Endodermal cell (in vitro differentiated cells): ENCODE data around the gene CXCR4. TPM values are rescaled to one million over a fixed set of nuclear protein-coding genes. Genes with fewer than 3 reads are reported as not detected.

ENCODE experiments used
- DNase-seq: peaks from one replicate; pipeline ENCODE4 v3.0.0-alpha.2; 2017
- H3K27ac ChIP-seq: 2 replicates; pipeline ENCODE4 v1.5.1; 2013; ENCODE audit warnings: mild to moderate bottlenecking, low read depth, low read length, moderate library complexity
- H3K27me3 ChIP-seq: 2 replicates; pipeline ENCODE4 v1.6.1; 2013; ENCODE audit warnings: mild to moderate bottlenecking, low read length, moderate library complexity; ENCODE audit not compliant: insufficient read depth, control insufficient read depth, poor library complexity, severe bottlenecking
- H3K36me3 ChIP-seq: 2 replicates; pipeline ENCODE4 v1.7.0; 2013; ENCODE audit warnings: mild to moderate bottlenecking, low read length, moderate library complexity; ENCODE audit not compliant: control insufficient read depth, insufficient read depth
- H3K4me1 ChIP-seq: one replicate; pipeline ENCODE4 v1.7.0; 2013; ENCODE audit warnings: low read length; ENCODE audit not compliant: control insufficient read depth, insufficient read depth
- H3K4me3 ChIP-seq: 2 replicates; pipeline ENCODE4 v1.5.1; 2013; ENCODE audit warnings: mild to moderate bottlenecking, low read length, moderate library complexity
- H3K9ac ChIP-seq: 2 replicates; pipeline ENCODE4 v1.6.1; 2013; ENCODE audit warnings: mild to moderate bottlenecking, low read length, moderate library complexity; ENCODE audit not compliant: poor library complexity, severe bottlenecking; ENCODE audit errors: extremely low read depth
- H3K9me3 ChIP-seq: 2 replicates; pipeline ENCODE4 v1.6.1; 2013; ENCODE audit warnings: mild to moderate bottlenecking, low read length, moderate library complexity; ENCODE audit not compliant: control insufficient read depth
- H3K27ac Mint-ChIP-seq: 2 replicates; pipeline ENCODE4 v1.8.0; 2020; ENCODE audit warnings: mixed read lengths
- H3K27me3 Mint-ChIP-seq: 2 replicates; pipeline ENCODE4 v1.8.0; 2021; ENCODE audit warnings: mild to moderate bottlenecking, mixed read lengths; ENCODE audit not compliant: insufficient read depth
- H3K36me3 Mint-ChIP-seq: 2 replicates; pipeline ENCODE4 v1.8.0; 2020; ENCODE audit warnings: low read depth, mixed read lengths
- H3K4me1 Mint-ChIP-seq: 2 replicates; pipeline ENCODE4 v1.8.0; 2020; ENCODE audit warnings: mixed read lengths
- H3K4me3 Mint-ChIP-seq: 2 replicates; pipeline ENCODE4 v1.8.0; 2020; ENCODE audit warnings: mild to moderate bottlenecking, moderate library complexity, mixed read lengths
- H3K9me3 Mint-ChIP-seq: 2 replicates; pipeline ENCODE4 v1.8.0; 2020; ENCODE audit warnings: mild to moderate bottlenecking, mixed read lengths
- WGBS, 2 experiments: methylation state at CpG; one replicate each; pipeline versions ENCODE4 v1.1.5 to v1.1.7; 2013; ENCODE audit warnings: missing lambda C conversion rate in 2 of 2, mixed read lengths in 1 of 2; ENCODE audit not compliant: insufficient coverage in 1 of 2, insufficient read length in 1 of 2; 5-methylcytosine and 5-hydroxymethylcytosine counted together
- total RNA-seq, 2 donors: library from RNA; stranded (reverse); fragmentation: NEBNext Ultra II Directional in 1 of 2; extraction: Animal tissue kit (Norgen Biotek cat#: 25700) in 1 of 2; gene quantifications; 2 replicates in 1 of 2; 3 replicates in 1 of 2; pipeline ENCODE4 v1.2.1, GENCODE V29; 2021
- TF ChIP-seq, protein P1 (sequence below): fragments of 200-600 bp; sonication (generic); conservative IDR thresholded peaks from 2 replicates; pipeline ENCODE4 v1.5.0; 2021; ENCODE audit warnings: antibody characterized with exemption, mild to moderate bottlenecking

CXCR4 gene
- total RNA-seq, 2 donors from 2014 or later = 287 to 454 TPM

DNA sequence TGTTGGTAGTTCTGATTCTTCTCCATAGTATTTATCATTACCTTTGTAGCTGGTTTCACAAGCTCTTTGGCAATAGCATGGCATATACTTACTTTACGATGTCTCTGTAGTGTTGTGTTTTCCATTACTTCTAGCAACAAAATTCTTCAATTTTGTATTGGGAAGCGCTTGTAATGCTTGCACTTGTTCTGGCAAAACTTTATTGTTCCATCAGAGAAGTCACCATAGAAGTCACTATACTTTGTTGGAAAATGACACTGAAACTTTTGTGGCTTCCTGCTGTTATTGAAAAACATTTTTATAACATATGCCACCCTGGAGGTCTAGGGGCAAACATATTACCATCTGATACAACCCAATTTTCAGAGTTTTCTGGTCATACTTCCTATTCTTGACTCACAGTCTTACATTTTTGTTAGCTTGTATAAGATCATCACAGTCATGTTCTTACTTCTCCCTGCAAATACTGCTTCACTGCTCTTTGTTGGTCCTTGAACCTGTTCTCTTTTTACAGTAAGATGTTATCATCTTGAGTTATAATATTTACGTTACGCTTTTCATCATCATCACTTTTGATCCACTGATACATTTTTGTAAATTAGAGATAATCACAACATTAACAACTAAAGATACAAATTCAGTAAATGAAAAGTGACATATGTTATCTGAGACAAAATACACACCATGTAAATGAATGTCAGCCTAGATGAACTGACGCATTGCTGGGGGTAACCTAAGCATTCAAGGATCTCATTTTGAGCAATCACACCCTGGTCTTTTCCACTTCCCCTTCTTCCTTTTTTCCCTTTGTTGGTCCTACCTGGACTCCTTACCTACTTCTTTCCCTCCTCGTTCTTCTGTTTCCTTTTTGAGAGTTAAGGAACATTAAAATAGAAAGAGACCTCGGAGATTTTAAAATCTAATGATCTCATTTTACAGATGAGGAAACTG lies 33.3 kb upstream of the CXCR4 start:
- Histone ChIP-seq H3K9ac (no peak overlapping the region), H3K27ac (no peak overlapping the region), H3K4me3 (no peak overlapping the region), H3K27me3 (no peaks in the 10 kb centered on the region), H3K4me1 (no peaks in the 10 kb centered on the region), H3K9me3 (peaks cover 6% of the 10 kb centered on the region), H3K36me3 (no peaks in the 10 kb centered on the region)
- peaks cover 10% of the 10 kb centered on the region for H3K27me3 Mint-ChIP-seq
- no peak overlapping the region for H3K27ac Mint-ChIP-seq
- H3K4me1 Mint-ChIP-seq = peaks cover 7% of the 10 kb centered on the region
- no peaks in the 10 kb centered on the region for H3K36me3 Mint-ChIP-seq
- H3K4me3 Mint-ChIP-seq = no peak overlapping the region
- TF ChIP-seq, protein P1, sequence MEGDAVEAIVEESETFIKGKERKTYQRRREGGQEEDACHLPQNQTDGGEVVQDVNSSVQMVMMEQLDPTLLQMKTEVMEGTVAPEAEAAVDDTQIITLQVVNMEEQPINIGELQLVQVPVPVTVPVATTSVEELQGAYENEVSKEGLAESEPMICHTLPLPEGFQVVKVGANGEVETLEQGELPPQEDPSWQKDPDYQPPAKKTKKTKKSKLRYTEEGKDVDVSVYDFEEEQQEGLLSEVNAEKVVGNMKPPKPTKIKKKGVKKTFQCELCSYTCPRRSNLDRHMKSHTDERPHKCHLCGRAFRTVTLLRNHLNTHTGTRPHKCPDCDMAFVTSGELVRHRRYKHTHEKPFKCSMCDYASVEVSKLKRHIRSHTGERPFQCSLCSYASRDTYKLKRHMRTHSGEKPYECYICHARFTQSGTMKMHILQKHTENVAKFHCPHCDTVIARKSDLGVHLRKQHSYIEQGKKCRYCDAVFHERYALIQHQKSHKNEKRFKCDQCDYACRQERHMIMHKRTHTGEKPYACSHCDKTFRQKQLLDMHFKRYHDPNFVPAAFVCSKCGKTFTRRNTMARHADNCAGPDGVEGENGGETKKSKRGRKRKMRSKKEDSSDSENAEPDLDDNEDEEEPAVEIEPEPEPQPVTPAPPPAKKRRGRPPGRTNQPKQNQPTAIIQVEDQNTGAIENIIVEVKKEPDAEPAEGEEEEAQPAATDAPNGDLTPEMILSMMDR = no peak
- WGBS, 2 experiments = 87 to 95% methylated on average over 3 to 5 of the region's 7 CpGs
- DNase-seq = no peak
- H3K9me3 Mint-ChIP-seq = peaks cover 3% of the 10 kb centered on the region

GRCh38 chr2:136149011-136149410 lies 31.1 kb upstream of the CXCR4 start:
- H3K36me3 ChIP-seq = no peaks in the 10 kb centered on the region
- no peak overlapping the region for H3K4me3 ChIP-seq
- Mint-ChIP-seq H3K4me1 (peaks cover 12% of the 10 kb centered on the region), H3K27me3 (peaks cover 13% of the 10 kb centered on the region), H3K27ac (no peak overlapping the region), H3K4me3 (no peak overlapping the region), H3K36me3 (no peaks in the 10 kb centered on the region), H3K9me3 (no peaks in the 10 kb centered on the region)
- TF ChIP-seq, protein P1 = no peak
- DNase-seq = no peak
- WGBS, 2 experiments = 0% methylated on average over 1 of the region's 1 CpG; no CpG with 5 or more reads in 1 of the 2 experiments
- H3K27me3 ChIP-seq = no peaks in the 10 kb centered on the region
- no peak overlapping the region for H3K9ac ChIP-seq
- no peaks in the 10 kb centered on the region for H3K4me1 ChIP-seq
- peaks cover 6% of the 10 kb centered on the region for H3K9me3 ChIP-seq
- no peak overlapping the region for H3K27ac ChIP-seq

DNA sequence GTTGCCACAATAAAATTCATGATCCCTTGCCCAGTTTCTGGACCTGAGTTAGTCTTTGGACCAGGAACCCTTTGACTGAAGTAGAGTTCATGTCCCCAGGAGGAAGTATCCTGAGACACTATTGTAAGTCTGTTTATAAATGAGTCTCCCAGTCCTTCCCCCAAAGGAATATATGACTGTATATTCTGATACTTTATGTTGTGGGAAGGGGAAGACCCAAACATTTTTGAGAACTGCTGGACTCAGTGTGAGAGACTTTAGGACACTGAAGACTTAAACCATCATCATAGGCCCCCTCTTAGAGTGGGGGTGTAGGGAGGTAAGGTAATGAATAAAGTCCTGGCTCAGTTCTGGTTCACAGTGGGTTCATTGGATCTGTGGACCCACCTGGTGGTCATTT lies 28.6 kb upstream of the CXCR4 start:
- H3K4me1 Mint-ChIP-seq = peaks cover 17% of the 10 kb centered on the region
- TF ChIP-seq, protein P1 = no peak
- H3K4me1 ChIP-seq = peaks cover under 1% of the 10 kb centered on the region
- H3K36me3 ChIP-seq = no peaks in the 10 kb centered on the region
- DNase-seq = no peak
- peaks cover 8% of the 10 kb centered on the region for H3K27me3 Mint-ChIP-seq
- no peak overlapping the region for H3K4me3 ChIP-seq
- no peak overlapping the region for H3K27ac ChIP-seq
- no peak overlapping the region for H3K27ac Mint-ChIP-seq
- H3K9me3 ChIP-seq = no peaks in the 10 kb centered on the region
- H3K36me3 Mint-ChIP-seq = no peaks in the 10 kb centered on the region
- no peaks in the 10 kb centered on the region for H3K27me3 ChIP-seq
- H3K9ac ChIP-seq = no peak overlapping the region
- H3K9me3 Mint-ChIP-seq = no peaks in the 10 kb centered on the region
- H3K4me3 Mint-ChIP-seq = no peak overlapping the region
